ENCODE measurements around the gene SNX8.

The SNX8 gene

DNA sequence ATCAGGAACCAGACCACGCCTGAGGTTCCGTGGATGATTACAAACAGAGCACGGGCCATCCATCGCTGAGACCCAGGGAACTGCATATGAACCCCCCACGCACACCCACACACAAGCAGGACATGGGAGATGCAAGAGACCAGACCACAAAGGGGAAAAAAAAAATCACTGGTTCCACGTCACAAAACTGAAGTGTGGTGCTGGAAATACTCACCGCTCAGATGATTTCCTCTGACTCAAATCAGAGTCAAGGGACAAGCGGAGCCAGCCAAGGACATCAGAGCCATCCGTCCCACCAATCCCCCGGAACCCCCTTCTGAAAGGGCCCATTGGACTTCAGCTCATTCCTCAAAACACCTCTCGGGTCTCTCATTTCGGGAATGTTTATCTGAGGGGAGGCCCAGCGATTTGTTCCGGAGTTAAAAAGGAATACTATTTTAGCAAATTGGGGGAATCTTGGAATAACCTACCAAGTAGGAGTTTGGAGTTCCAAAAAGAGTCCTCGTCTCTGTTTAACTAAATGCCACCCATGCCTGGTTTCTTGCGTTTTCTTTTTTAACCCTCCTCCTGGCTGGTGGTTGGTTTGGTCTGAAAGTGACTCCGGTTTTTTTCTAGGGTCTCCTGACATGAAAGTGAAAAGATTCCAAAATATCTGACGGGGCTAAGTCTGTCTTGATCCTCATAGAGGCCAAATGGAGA is 15.0 kb downstream of the SNX8 start:
- peaks cover 12% of the 10 kb centered on the region for H3K9me3 ChIP-seq
- no peaks in the 10 kb centered on the region for H3K36me3 ChIP-seq
- H4K20me1 ChIP-seq, result no peaks in the 10 kb centered on the region
- H3K9ac ChIP-seq, result peak overlapping the region; percentile 46
- peak overlapping the region; percentile 54 for H3K4me3 ChIP-seq
- H3K4me2 ChIP-seq, result peak overlapping the region; percentile 91
- peaks cover 71% of the 10 kb centered on the region for H3K4me1 ChIP-seq
- peak overlapping the region; percentile 64 for H3K27ac ChIP-seq
- no peaks in the 10 kb centered on the region for H3K27me3 ChIP-seq
- TF ChIP-seq Cebpa-rat (IDR thresholded peaks at IDR 0.05), result no peak

DNA sequence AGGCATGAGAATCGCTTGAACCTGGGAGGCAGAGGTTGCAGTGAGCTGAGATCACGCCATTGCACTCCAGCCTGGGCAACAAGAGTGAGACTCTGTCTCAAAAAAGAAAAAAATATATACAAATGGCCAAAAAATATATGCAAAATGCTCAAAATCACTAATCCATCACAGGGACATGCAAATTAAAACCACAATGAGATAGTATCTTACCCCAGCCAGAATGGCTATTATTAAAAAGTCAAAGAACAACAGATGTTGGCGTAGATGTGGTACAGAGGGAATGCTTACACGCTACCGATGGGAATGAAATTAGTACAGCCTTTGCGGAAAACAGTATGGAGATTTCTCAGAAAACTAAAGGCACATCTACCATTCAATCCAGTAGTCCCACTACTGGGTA is 17.4 kb downstream of the SNX8 start:
- Histone ChIP-seq H3K9ac (no peak overlapping the region), H3K27me3 (no peaks in the 10 kb centered on the region), H3K4me1 (peaks cover 69% of the 10 kb centered on the region), H3K4me3 (no peak overlapping the region), H3K36me3 (no peaks in the 10 kb centered on the region), H3K27ac (no peak overlapping the region), H3K9me3 (peaks cover 5% of the 10 kb centered on the region; the same call in 1 of the 2 replicates), H4K20me1 (no peaks in the 10 kb centered on the region), H3K4me2 (no peak overlapping the region)
- no peak for TF ChIP-seq Cebpa-rat (IDR thresholded peaks at IDR 0.05)

DNA sequence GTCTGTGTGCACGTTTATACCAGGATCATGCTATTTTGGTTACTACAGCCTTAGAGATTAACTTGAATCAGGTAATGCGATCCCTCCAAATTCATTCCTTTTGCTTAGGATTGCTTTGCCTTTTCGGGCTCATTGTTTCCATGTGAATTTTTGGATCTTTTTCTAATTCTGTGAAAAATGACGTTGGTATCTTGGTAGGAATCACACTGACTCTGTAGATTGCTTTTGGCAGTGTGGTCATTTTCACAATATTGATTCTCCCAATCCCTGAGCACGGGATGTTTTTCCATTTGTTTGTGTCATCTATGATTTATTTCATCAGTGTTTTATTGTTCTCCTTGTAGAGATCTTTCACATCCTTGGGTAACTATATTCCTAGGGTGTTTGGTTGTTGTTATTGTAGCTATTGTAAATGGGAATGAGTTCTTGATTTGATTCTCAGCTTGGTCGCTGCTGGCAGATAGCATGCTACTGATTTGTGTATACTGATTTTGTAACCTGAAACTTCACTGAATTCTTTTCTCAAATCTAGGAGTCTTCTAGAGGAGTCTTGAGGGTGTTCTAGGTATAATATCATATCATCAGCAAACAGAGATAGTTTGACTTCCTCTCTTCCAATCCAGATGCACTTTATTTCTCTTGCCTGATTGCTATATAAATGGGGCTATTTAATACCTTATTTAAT is 18.2 kb downstream of the SNX8 start:
- no peaks in the 10 kb centered on the region for H3K36me3 ChIP-seq
- H3K9ac ChIP-seq, result no peak overlapping the region
- peaks cover 69% of the 10 kb centered on the region for H3K4me1 ChIP-seq
- no peak overlapping the region for H3K4me3 ChIP-seq
- no peak overlapping the region for H3K27ac ChIP-seq
- H3K27me3 ChIP-seq, result no peaks in the 10 kb centered on the region
- H3K4me2 ChIP-seq, result no peak overlapping the region
- H4K20me1 ChIP-seq, result no peaks in the 10 kb centered on the region; the same call in 1 of the 2 replicates
- TF ChIP-seq Cebpa-rat (IDR thresholded peaks at IDR 0.05), result no peak
- H3K9me3 ChIP-seq, result peaks cover 5% of the 10 kb centered on the region; the same call in 1 of the 2 replicates

DNA sequence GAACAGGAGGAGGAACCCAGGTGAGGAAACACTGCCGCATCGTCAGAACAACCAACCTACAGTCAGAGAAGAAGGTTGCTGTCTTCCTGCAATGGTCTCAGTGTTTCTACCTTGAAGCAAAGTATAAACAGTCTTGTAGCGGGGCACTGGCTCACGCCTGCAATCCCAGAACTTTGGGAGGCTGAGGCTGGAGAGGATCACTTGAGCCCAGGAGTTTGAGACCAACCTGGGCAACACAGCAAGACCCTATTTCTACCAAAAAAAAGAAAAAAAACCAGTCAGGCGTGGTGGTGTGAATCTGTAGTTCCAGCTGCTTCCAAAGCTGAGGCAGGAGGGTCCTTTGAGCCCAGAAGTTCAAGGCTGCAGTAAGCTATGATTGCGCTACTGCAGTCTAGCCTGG is 23.4 kb downstream of the SNX8 start:
- no peaks in the 10 kb centered on the region for H3K36me3 ChIP-seq
- no peak overlapping the region for H3K9ac ChIP-seq
- peaks cover 34% of the 10 kb centered on the region for H3K4me1 ChIP-seq
- no peak overlapping the region for H3K27ac ChIP-seq
- H3K4me2 ChIP-seq, result no peak overlapping the region
- TF ChIP-seq Cebpa-rat (IDR thresholded peaks at IDR 0.05), result no peak
- H3K9me3 ChIP-seq, result peaks cover 5% of the 10 kb centered on the region; the same call in 1 of the 2 replicates
- peaks cover 40% of the 10 kb centered on the region; the same call in 1 of the 2 replicates for H4K20me1 ChIP-seq
- no peaks in the 10 kb centered on the region for H3K27me3 ChIP-seq
- no peak overlapping the region for H3K4me3 ChIP-seq

DNA sequence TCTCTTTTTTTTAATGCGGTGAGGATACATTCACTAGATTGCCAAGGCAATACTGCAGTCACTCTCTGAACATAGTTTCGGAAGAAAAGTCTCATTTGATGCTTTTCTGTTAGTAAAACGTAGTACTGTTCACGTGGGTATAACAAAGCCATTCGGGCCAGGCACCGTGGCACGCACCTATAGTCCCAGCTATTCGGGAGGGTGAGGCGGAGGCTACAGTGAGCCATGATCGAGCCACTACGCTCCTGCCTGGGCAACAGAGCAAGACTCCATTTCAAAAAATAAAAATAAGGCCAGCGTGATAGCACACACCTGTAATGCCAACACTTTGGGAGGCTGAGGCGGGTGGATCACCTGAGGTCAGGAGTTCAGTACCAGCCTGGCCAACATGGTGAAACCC is 24.6 kb downstream of the SNX8 start:
- Histone ChIP-seq H3K27ac (no peak overlapping the region), H3K9ac (no peak overlapping the region), H3K4me3 (no peak overlapping the region), H3K36me3 (no peaks in the 10 kb centered on the region), H4K20me1 (peaks cover 48% of the 10 kb centered on the region; the same call in 1 of the 2 replicates), H3K9me3 (peaks cover 5% of the 10 kb centered on the region; the same call in 1 of the 2 replicates), H3K4me2 (no peak overlapping the region), H3K27me3 (no peaks in the 10 kb centered on the region), H3K4me1 (peaks cover 26% of the 10 kb centered on the region)
- no peak for TF ChIP-seq Cebpa-rat (IDR thresholded peaks at IDR 0.05)

DNA sequence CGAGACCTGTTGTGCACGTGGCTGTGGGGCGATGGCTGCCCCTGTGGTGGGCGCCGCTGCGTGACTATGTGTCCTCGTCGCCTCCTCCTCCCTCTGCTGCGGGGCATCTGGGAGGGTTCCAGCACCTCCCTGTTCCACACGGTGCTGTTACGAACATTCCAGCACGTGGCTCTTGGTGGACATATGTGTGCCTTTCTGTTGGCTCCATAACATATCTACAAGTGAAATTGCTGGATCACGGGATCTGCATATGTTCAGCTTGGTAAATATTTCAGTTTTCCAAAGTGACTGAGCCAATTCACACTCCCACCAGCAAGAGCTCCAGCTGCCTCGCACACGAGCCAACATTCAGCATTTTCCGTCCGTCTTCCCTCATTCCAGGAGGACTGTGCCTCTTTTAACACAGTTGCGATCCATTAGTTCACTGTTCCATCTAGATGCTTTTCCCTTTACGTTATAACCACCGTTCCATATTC is 25.1 kb downstream of the SNX8 start:
- H3K4me2 ChIP-seq, result peak overlapping the region; percentile 67
- peaks cover 26% of the 10 kb centered on the region for H3K4me1 ChIP-seq
- no peaks in the 10 kb centered on the region for H3K27me3 ChIP-seq
- peaks cover 5% of the 10 kb centered on the region; the same call in 1 of the 2 replicates for H3K9me3 ChIP-seq
- H3K9ac ChIP-seq, result no peak overlapping the region
- peaks cover 48% of the 10 kb centered on the region; the same call in 1 of the 2 replicates for H4K20me1 ChIP-seq
- TF ChIP-seq Cebpa-rat (IDR thresholded peaks at IDR 0.05), result no peak
- no peaks in the 10 kb centered on the region for H3K36me3 ChIP-seq
- H3K27ac ChIP-seq, result 0 out of 2 replicates have a peak overlapping the region, but pooled peaks have one; percentile 6
- H3K4me3 ChIP-seq, result no peak overlapping the region

DNA sequence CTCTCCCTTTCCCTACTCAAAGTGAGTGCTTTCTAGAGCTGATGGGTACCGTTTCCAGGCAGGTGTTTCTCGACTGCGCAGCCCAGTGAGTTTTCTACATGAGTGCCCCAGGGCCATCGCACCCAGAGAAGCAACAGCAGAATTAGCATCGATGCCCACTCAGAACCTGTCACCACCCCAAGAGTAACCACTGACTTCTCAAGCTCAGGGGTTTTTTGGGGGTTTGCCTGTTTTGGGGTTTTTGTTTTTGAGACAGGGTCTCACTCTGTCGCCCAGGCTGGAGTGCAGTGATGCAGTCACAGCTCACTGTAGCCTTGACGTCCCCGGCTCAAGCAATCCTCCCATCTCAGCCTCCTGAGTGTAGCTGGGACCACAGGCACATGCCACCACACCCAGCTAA is 25.7 kb downstream of the SNX8 start:
- Histone ChIP-seq H3K9ac (no peak overlapping the region), H3K4me2 (peak overlapping the region; percentile 67), H4K20me1 (peaks cover 51% of the 10 kb centered on the region), H3K4me3 (no peak overlapping the region), H3K4me1 (peaks cover 30% of the 10 kb centered on the region), H3K36me3 (no peaks in the 10 kb centered on the region), H3K9me3 (peaks cover 5% of the 10 kb centered on the region; the same call in 1 of the 2 replicates), H3K27me3 (no peaks in the 10 kb centered on the region), H3K27ac (0 out of 2 replicates have a peak overlapping the region, but pooled peaks have one; percentile 6)
- TF ChIP-seq Cebpa-rat (IDR thresholded peaks at IDR 0.05), result no peak

DNA sequence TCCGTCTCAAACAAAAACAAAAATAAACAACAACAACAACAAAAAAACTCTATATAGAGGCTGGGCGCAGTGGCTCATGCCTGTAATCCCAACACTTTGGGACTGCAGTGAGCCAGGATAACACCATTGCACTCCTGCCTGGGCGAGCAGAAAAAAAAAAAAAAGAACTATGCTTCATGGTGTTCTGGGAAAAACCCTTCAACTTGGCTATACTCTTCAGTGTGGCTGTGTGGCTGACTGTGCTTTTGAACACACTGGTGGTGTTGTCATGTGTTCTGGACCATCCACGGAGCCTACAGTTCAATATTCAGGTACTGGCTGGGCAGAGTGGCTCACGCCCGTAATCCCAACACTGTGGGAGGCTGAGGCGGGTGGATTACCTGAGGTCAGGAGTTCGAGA is 26.5 kb downstream of the SNX8 start:
- Histone ChIP-seq H3K27me3 (no peaks in the 10 kb centered on the region), H3K4me3 (no peak overlapping the region), H4K20me1 (peaks cover 59% of the 10 kb centered on the region), H3K4me1 (peaks cover 37% of the 10 kb centered on the region), H3K9ac (no peak overlapping the region), H3K36me3 (no peaks in the 10 kb centered on the region), H3K27ac (no peak overlapping the region), H3K4me2 (0 out of 2 replicates have a peak overlapping the region, but pooled peaks have one; percentile 67), H3K9me3 (peaks cover 3% of the 10 kb centered on the region; the same call in 1 of the 2 replicates)
- no peak for TF ChIP-seq Cebpa-rat (IDR thresholded peaks at IDR 0.05)

DNA sequence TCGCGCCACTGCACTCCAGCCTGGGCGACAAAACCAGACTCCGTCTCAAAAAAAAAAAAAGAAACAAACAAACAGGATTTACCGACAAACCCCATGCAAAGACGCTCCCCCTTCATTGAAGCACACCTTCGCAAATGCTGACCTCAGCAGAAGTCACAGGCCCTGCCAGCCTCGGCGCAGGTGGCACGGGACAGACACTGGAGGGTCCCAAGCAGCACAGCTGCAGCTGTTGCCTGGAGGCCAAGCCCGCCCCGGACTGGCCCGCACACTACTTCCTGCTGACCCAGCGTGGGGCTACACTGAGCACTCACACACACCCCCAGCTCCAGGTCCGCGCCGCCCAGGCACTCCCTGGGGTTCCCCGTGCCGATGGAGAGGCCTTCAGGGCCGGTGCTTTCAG is 31.2 kb downstream of the SNX8 start:
- H3K9ac ChIP-seq, result 0 out of 2 replicates have a peak overlapping the region, but pooled peaks have one; percentile 18
- H3K27ac ChIP-seq, result no peak overlapping the region; the same call in 1 of the 2 replicates
- no peaks in the 10 kb centered on the region for H3K9me3 ChIP-seq
- H3K4me1 ChIP-seq, result peaks cover 53% of the 10 kb centered on the region
- no peaks in the 10 kb centered on the region for H3K27me3 ChIP-seq
- H3K4me3 ChIP-seq, result no peak overlapping the region
- peaks cover 2% of the 10 kb centered on the region; the same call in 1 of the 2 replicates for H3K36me3 ChIP-seq
- TF ChIP-seq Cebpa-rat (IDR thresholded peaks at IDR 0.05), result no peak
- peaks cover 66% of the 10 kb centered on the region for H4K20me1 ChIP-seq
- H3K4me2 ChIP-seq, result no peak overlapping the region
